Epithelial cell of prostate (primary cell): Measurements from ENCODE around the gene GATAD1.
"Not testable (repeated sequence)": the region's sequence is repeated elsewhere in the genome, so short reads cannot be mapped to it uniquely, and the experiment has no call there.

Source experiments
- DNase-seq: peaks from one replicate; pipeline ENCODE4 v3.0.0-alpha.2; 2011; ENCODE audit warnings: low read depth, low spot score
- H3K27ac ChIP-seq: fragments of 450-650 bp; 2 replicates; pipeline ENCODE4 v1.5.1; 2017; ENCODE audit warnings: mild to moderate bottlenecking

GATAD1 gene

GRCh38 chr7:92478095-92478494, 30.8 kb downstream of the GATAD1 start:
- no peak overlapping the region for H3K27ac ChIP-seq
- no peak for DNase-seq

- DNase-seq, result no peak
- no peak overlapping the region for H3K27ac ChIP-seq
These were observed 31.4 kb downstream of the GATAD1 start for GRCh38 chr7:92478711-92479110.

GRCh38 chr7:92479146-92479545, 31.9 kb downstream of the GATAD1 start:
- not testable (repeated sequence) for DNase-seq, H3K27ac ChIP-seq

- H3K27ac ChIP-seq, DNase-seq: not testable (repeated sequence)
These were observed 36.3 kb downstream of the GATAD1 start for GRCh38 chr7:92483624-92484023.

DNA sequence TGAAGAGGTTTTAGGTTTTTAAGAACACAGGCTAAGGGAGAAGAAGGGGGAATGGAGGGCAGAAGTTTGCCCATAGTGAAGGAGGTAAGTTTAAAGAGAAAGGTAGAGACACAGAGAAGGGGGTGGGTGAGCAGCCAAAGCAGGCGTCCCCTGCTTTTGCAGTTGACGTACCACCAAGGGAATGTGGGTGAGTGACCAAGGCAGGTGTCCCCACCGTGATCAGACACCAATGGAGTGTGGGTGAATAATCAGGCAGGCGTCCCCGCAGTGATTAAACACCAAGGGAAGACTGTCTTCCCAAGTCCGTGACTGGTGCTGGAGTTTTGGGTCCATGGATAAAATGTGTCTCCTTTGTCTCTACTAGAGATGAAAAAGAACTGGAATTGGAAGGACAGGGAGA, 36.9 kb downstream of the GATAD1 start:
- DNase-seq, H3K27ac ChIP-seq: not testable (repeated sequence)

DNA sequence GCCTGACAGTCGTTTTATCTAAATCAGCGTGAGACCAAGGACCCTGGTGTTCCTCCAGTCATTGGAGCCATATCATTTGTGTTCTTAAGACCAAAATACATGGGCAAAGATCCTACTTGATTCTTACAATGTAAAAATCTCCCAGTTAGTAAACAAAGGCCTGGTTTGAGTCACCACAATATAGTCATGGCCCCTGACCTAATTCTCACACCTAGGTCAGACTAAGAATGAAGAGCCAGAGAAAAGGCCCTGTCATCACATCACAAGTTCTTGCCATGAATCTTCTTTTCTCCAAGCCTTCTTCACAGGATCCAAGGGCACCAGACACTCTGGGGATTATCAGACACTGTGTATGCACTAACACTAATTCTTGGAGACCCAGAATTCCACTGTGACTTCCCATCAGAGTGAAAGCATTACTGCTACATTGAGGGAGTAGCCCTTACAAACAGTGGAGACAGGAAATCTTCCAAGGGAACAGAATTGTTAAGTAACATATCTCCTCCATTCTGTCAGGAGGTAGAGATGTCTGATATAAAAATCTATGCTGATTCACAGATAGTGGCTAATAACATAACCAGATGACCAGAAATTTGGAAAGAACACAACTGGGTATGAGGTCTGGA, 38.1 kb downstream of the GATAD1 start:
- H3K27ac ChIP-seq, result no peak overlapping the region
- no peak for DNase-seq

GRCh38 chr7:92485974-92486373, 38.7 kb downstream of the GATAD1 start:
- no peak for DNase-seq
- H3K27ac ChIP-seq, result no peak overlapping the region

GRCh38 chr7:92487804-92488203, 40.5 kb downstream of the GATAD1 start:
- no peak overlapping the region for H3K27ac ChIP-seq
- DNase-seq, result no peak

DNA sequence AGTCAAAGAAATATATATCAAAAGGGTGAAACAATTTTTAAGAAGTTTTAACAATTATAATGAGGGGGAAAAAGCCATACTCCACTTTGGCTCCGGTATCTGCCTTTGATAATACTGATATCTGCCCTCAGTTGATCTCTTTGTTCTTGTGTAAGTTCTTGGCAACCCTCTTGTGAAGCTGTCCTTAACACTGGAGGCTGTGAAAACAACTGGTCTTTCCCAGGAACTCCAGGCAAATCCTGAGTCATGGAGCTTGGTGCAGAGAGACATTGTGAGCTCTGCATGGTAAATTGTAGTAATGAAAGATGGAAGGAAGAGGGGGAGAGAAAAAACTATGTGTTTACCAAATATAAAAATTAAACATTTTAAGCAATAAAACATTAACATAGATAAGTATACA, 42.4 kb downstream of the GATAD1 start:
- no peak overlapping the region for H3K27ac ChIP-seq
- DNase-seq, result no peak

DNA sequence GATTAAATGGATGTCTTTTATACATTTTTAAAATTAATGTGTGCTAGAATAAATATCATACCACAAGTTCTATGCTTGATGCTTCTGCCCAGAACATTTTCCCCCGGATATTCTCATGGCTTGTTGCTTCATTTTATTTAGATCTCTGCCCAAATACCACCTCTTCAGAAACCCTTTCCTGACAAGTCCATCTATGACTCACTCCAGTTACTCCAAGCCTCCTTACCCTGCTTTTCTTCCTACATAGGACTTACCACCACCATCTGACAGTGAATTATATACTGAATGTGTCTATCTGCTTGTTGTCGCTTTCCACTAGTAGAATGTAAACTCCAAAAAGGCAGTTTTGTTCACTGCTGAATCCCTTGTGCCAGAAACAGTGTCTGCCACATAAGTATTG, 49.6 kb downstream of the GATAD1 start:
- H3K27ac ChIP-seq, result no peak overlapping the region
- no peak for DNase-seq

DNA sequence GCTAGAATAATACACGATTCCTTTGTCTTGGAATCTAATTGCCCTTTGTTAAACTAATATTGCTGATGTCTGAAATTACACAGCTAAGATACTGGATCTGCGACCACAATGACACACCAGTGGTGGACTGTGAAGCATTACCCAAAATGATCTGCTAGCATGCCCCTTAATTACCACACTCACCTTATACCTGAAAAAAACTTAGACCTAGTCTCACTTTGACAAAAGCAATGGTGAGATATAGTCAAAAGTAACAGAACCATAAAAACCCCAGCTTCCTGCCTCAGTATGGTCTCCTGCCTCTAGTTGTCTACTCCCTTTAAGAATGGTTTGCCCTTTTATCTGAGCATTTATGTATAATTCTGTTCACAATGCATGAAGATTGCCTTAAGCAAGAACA, 51.3 kb downstream of the GATAD1 start:
- no peak overlapping the region for H3K27ac ChIP-seq
- no peak for DNase-seq

GRCh38 chr7:92503767-92504166, 56.5 kb downstream of the GATAD1 start:
- DNase-seq, result no peak
- H3K27ac ChIP-seq, result no peak overlapping the region

DNA sequence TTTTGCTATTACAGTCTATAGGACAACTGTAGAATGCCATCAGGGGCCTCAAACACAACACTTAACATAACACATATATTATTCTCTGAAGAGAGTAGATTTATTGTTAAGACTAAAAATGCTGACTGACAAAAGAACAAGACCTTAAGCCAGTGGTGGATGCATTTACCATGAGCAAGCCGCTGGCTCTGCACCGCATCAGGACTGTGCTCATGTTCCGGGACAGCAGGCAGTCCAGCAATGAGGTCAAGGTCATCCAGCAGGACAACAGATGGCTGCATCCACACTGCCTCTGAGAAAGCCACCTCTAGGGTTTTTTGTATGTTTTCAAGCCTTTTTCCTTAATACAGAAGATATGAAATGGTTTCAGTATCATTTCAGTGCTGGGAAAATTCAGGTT, 57.3 kb downstream of the GATAD1 start:
- no peak overlapping the region for H3K27ac ChIP-seq
- DNase-seq, result no peak

DNA sequence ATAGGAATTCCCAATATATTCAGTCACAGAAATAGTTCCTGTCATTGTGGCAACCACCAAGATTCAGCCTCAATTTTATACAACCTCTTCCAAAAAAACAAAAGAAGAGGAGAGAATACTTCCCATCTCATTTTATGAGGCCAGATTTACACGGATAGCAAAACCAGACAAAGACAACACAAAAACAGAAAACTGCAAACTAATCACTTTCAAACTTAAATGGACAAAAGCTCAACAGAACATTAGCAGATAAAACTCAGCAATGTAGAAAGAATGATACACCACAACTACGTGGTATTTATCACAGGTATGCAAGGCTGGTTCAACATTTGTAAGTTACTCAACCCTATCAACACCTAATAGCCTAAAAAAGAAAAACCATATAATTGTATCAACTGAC, 59.1 kb downstream of the GATAD1 start:
- no peak for DNase-seq

DNA sequence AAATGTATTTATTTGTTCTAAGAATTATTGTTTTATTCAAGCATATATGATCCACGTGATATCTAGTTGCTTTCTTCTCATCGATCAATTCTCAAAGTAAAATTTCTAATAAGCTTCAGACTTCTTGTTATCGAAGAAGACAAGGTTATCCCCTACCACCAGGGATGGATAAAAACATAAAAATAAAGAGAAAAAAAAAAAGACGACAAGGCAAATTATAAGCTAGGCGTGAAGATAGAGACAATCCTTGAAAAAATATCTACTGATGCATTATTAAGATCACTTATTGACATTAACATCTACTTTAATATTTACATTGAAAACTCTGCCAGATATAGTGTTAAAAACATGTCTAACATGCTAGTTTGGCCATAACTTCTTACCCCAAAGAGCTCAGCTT, 61.7 kb downstream of the GATAD1 start:
- no peak for DNase-seq
- no peak overlapping the region for H3K27ac ChIP-seq

More for the DNA sequence above, 59.1 kb downstream of the GATAD1 start:
- H3K27ac ChIP-seq, result no peak overlapping the region
